K562 (cell line): ENCODE measurements around the gene SOX8. TPM values are rescaled to one million over a fixed set of nuclear protein-coding genes. Genes with fewer than 3 reads are reported as not detected.

Source experiments
- ATAC-seq: fragments of 200-7000 bp; cut with Tn5 transposase; 3 replicates; pipeline ENCODE4 v1.9.1; 2020; ENCODE audit warnings: moderate library complexity
- BruUV-seq: library from RNA; stranded (reverse); fragments of 400-500 nt; replicated peaks from 2 replicates; lab custom pipeline; 2021; lab: Mats Ljungman, UMichigan
- CTCF ChIA-PET: fragments of 300-600 bp; formaldehyde crosslinking; extraction: SDS; loops from one replicate; lab custom pipeline; 2021; ENCODE audit warnings: low intra/inter-chr PET ratio; lab: Yijun Ruan, JAX
- POLR2A ChIA-PET: fragments of 300-600, 350-650 bp; sonication (Branson Sonifier 250); formaldehyde crosslinking; extraction: SDS; loops from one replicate; lab custom pipeline; 2021; ENCODE audit warnings: antibody characterized with exemption, inconsistent platforms; lab: Yijun Ruan, JAX
- DNase-seq, 4 experiments: peaks; one replicate each; pipeline versions ENCODE4 v3.0.0 to v3.0.0-alpha.2; 2011 to 2018; ENCODE audit warnings: low spot score in 3 of 4, mixed read lengths in 3 of 4; ENCODE audit errors: extremely low read depth in 1 of 4
- FAIRE-seq: peaks from 2 replicates; lab custom pipeline; 2011; peaks lifted over from hg19 to GRCh38; lab: Jason Lieb, UNC
- H2AFZ ChIP-seq: 2 replicates; pipeline ENCODE4 v1.6.0; 2011; ENCODE audit warnings: low read depth, low read length, control low read depth, inconsistent platforms
- H3K27ac ChIP-seq: fragments of 200-600 bp; 3 replicates; pipeline ENCODE4 v1.8.0; 2011; ENCODE audit warnings: low read depth, mild to moderate bottlenecking, control low read depth, inconsistent platforms, low read length, moderate library complexity, mixed read lengths; ENCODE audit errors: extremely low read depth
- H3K27me3 ChIP-seq, 2 experiments: fragments of 300-600 bp in 1 of 2; 2 replicates in 1 of 2; 3 replicates in 1 of 2; pipeline versions ENCODE4 v1.6.0 to v1.8.0; 2011; ENCODE audit warnings: inconsistent platforms in 2 of 2, low read length in 2 of 2, mild to moderate bottlenecking in 1 of 2, mixed read lengths in 1 of 2, moderate library complexity in 1 of 2; ENCODE audit not compliant: control insufficient read depth in 2 of 2, insufficient read depth in 2 of 2
- H3K36me3 ChIP-seq: fragments of 300-600 bp; 3 replicates; pipeline ENCODE4 v1.8.0; 2011; ENCODE audit warnings: mild to moderate bottlenecking, low read length, inconsistent platforms; ENCODE audit not compliant: control insufficient read depth, insufficient read depth
- H3K4me1 ChIP-seq, 2 experiments: fragments of 200-600 bp in 1 of 2; replicated peaks in 1 of 2; 2 replicates in 1 of 2; 3 replicates in 1 of 2; pipeline versions ENCODE4 v1.5.1 to v1.8.0; 2011; ENCODE audit warnings: inconsistent platforms in 2 of 2, low read length in 2 of 2, mild to moderate bottlenecking in 1 of 2, mixed read lengths in 1 of 2, moderate library complexity in 1 of 2; ENCODE audit not compliant: control insufficient read depth in 2 of 2, insufficient read depth in 2 of 2
- H3K4me2 ChIP-seq: 2 replicates; pipeline ENCODE4 v1.6.1; 2011; ENCODE audit warnings: low read length, control low read depth, inconsistent platforms, mixed read lengths; ENCODE audit not compliant: insufficient read depth
- H3K4me3 ChIP-seq: fragments of 200-600 bp; sonication (generic), shearing (Covaris generic); 2 replicates; pipeline ENCODE4 v1.5.1; 2016; ENCODE audit warnings: control low read depth, inconsistent platforms
- H3K79me2 ChIP-seq: fragments of 200-600 bp; 3 replicates; pipeline ENCODE4 v1.8.0; 2011; ENCODE audit warnings: low read length, inconsistent platforms; ENCODE audit not compliant: control insufficient read depth, insufficient read depth
- H3K9ac ChIP-seq, 2 experiments: 2 replicates each; pipeline versions ENCODE4 v1.6.0 to v1.6.1; 2011; ENCODE audit warnings: low read depth in 2 of 2, low read length in 2 of 2, control low read depth in 1 of 2, inconsistent platforms in 1 of 2, mild to moderate bottlenecking in 1 of 2, mixed read lengths in 1 of 2; ENCODE audit not compliant: insufficient read depth in 1 of 2
- H3K9me1 ChIP-seq: one replicate; pipeline ENCODE4 v1.6.0; 2011; ENCODE audit warnings: inconsistent platforms, mild to moderate bottlenecking, low read length, moderate library complexity; ENCODE audit not compliant: control insufficient read depth, insufficient read depth
- H3K9me3 ChIP-seq: replicated peaks from 2 replicates; pipeline ENCODE4 v1.5.1; 2011; ENCODE audit warnings: low read depth, low read length, inconsistent platforms; ENCODE audit not compliant: control insufficient read depth, insufficient read depth
- H4K20me1 ChIP-seq: replicated peaks from 2 replicates; pipeline ENCODE4 v1.6.1; 2011; ENCODE audit warnings: low read length, inconsistent platforms, mixed read lengths; ENCODE audit not compliant: control insufficient read depth, insufficient read depth
- ELF1 ChIP-seq: fragments of 200-800 bp; sonication (Bioruptor generic); IDR thresholded peaks from 2 replicates; pipeline ENCODE4 v1.6.1; 2016; ENCODE audit warnings: missing genetic modification characterization, missing compliant biosample characterization
- MAZ ChIP-seq, 2 experiments: fragments of 450-650 bp in 1 of 2; sonication (generic) in 1 of 2; formaldehyde crosslinking; IDR thresholded peaks in 1 of 2; conservative IDR thresholded peaks in 1 of 2; 2 replicates each; pipeline versions ENCODE4 v1.4.0 to v1.5.0; 2020; ENCODE audit warnings: mild to moderate bottlenecking in 1 of 2, missing genetic modification reagents in 1 of 2
- TCF3 ChIP-seq: sonication (generic); formaldehyde crosslinking; IDR thresholded peaks from 2 replicates; pipeline ENCODE4 v1.4.0; 2020; ENCODE audit warnings: mild to moderate bottlenecking, missing genetic modification reagents
- ZNF277 ChIP-seq: fragments of 250-450 bp; sonication (Bioruptor Pico); IDR thresholded peaks from 2 replicates; pipeline ENCODE4 v1.8.0; 2022; ENCODE audit warnings: inconsistent platforms, mild to moderate bottlenecking, moderate library complexity, borderline replicate concordance
- WGBS: fragments of 100-300 bp; shearing (Covaris generic); methylation state at CpG from one replicate; pipeline ENCODE4 v1.1.6; 2016; ENCODE audit warnings: low coverage, mixed read lengths; ENCODE audit not compliant: insufficient coverage; ENCODE audit errors: missing lambda C conversion rate; 5-methylcytosine and 5-hydroxymethylcytosine counted together
- in situ Hi-C: fragments of 300-500 bp; cut with MboI; formaldehyde crosslinking; loops from 4 replicates; pipeline ENCODE4 v1.15.0; 2018; ENCODE audit warnings: inconsistent platforms, mixed read lengths
- intact Hi-C: fragments of 100-400 bp; cut with micrococcal nuclease; formaldehyde crosslinking; loops from 2 replicates; pipeline ENCODE4 v1.14.2; 2022
- polyA plus RNA-seq, 8 experiments: library from polyadenylated mRNA; depleted of rRNA in 4 of 8; stranded (reverse) in 5 of 8; unstranded in 3 of 8; fragments of >200 nt; fragmentation: Nextera tagmentation in 2 of 8; fragmentation: Illumina TruSeq in 1 of 8; extraction: Ambion mirVana in 2 of 8; extraction: Trizol in 1 of 8; gene quantifications; 2 replicates each; pipeline versions ENCODE4 v1.2.1 to v1.2.3, GENCODE V29; 2011 to 2014; ENCODE audit warnings: inconsistent platforms in 1 of 8, missing spikeins in 1 of 8
- total RNA-seq, 7 experiments: library from RNA; depleted of rRNA in 6 of 7; stranded (reverse); fragments of >200 nt in 6 of 7; fragmentation: Illumina TruSeq in 2 of 7; extraction: Trizol in 2 of 7; gene quantifications; 2 replicates each; pipeline versions ENCODE4 v1.2.1 to v1.2.3, GENCODE V29; 2011 to 2021; ENCODE audit warnings: low replicate concordance in 1 of 7

The SOX8 gene
- total and polyA plus RNA-seq, 9 of the 15 experiments (the other 6 are each of a cell fraction or from before 2014, with no cell fraction given): 0.07 to 0.15 (median 0.15) TPM; not detected in 6

- Histone ChIP-seq H3K79me2 (no peaks in the 10 kb centered on the region), H3K9me1 (no peaks in the 10 kb centered on the region), H2AFZ (no peak overlapping the region), H3K27ac (no peak overlapping the region), H3K4me1 (peaks cover 0 to 25% of the 10 kb centered on the region in 2 experiments; a peak in 1 of 5 replicates), H3K27me3 (peaks cover 1 to 20% of the 10 kb centered on the region in 2 experiments; a peak in 4 of 5 replicates), H3K9ac (no peak overlapping the region; a peak in 1 of 4 replicates), H4K20me1 (no peaks in the 10 kb centered on the region; the same call in 1 of the 2 replicates), H3K36me3 (no peaks in the 10 kb centered on the region; the same call in 2 of the 3 replicates), H3K4me3 (no peak overlapping the region)
- FAIRE-seq (no peak), ATAC-seq (no peak), DNase-seq (no peak)
- POLR2A ChIA-PET: interaction anchor here (1.3 kb wide), 1 partner anchor 10 kb away, joined by 5 read pairs; no protein-coding TSS in a partner anchor
- in situ Hi-C loops: no loop called here
- CTCF ChIA-PET: no interaction called here
- no TSS peak for BruUV-seq
- TF ChIP-seq TCF3 (CRISPR knock-in tag): no peak
- no peak for TF ChIP-seq MAZ (CRISPR knock-in tag; conservative IDR thresholded peaks at IDR 0.05 in 1 of 2, IDR thresholded peaks at IDR 0.05 in 1 of 2)
- TF ChIP-seq ELF1 (tag): no peak
- TF ChIP-seq ZNF277 (CRISPR knock-in tag): no peak
- TF ChIP-seq, all 486 proteins: peak for 0
- intact Hi-C loops: no loop called here
- 37% methylated on average over 17 of the region's 17 CpGs for WGBS
- H3K4me2 ChIP-seq: no peak overlapping the region
- no peaks in the 10 kb centered on the region for H3K9me3 ChIP-seq
Measured at GRCh38 chr16:963913-964312, 17.7 kb upstream of the SOX8 start.
